Epithelial cell of proximal tubule (primary cell): ENCODE measurements around the gene CDON. TPM values are rescaled to one million over a fixed set of nuclear protein-coding genes. Genes with fewer than 3 reads are reported as not detected.

Experiments used
- DNase-seq: peaks from one replicate; pipeline ENCODE4 v3.0.0-alpha.2; 2011; ENCODE audit warnings: low read depth
- H3K4me3 ChIP-seq: 2 replicates; pipeline ENCODE4 v1.5.1; 2011; ENCODE audit warnings: low read depth, mild to moderate bottlenecking, low read length
- CTCF ChIP-seq: conservative IDR thresholded peaks from 2 replicates; pipeline ENCODE4 v1.5.1; 2012; ENCODE audit warnings: low read depth, mild to moderate bottlenecking, low read length
- total RNA-seq: library from RNA; depleted of rRNA; stranded (reverse); fragments of >200 nt; gene quantifications from 2 replicates; pipeline ENCODE4 v1.2.3, GENCODE V29; 2015

Gene CDON
- total RNA-seq, 1 donor from 2014 or later = 4.9 TPM

DNA sequence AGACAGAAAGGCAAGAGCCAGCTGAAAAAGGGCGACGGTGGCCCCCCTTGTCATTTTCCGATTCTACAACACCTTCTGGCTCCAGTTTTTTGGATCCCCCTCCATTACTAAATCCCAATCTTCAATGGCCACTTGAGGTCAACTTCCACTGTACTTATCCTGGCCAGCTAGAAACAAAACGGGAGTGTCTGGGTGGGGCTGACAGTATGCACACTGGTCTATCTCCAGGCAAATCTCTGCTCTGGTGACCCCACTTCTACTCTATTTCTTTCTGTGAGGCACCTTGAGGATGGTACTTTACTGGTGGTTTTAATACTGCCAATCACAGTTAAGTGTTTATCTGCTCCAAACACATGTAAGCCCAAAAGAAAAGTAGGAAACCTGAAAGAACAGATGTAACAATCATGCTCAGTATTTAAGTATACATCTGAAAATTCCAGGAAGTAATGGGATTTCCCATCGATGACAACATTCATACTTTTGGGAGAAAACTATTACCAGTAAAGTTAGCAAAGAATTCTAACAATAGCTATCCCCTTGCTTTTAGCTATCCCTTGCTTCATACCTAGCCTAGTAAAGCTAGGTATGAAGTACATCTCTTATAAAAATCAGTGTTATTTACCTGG lies 16.0 kb downstream of the CDON start:
- DNase-seq = no peak
- no peak for TF ChIP-seq CTCF
- no peak overlapping the region for H3K4me3 ChIP-seq

GRCh38 chr11:126039485-126040271 lies 23.0 kb downstream of the CDON start:
- no peak overlapping the region for H3K4me3 ChIP-seq
- TF ChIP-seq CTCF = no peak
- no peak for DNase-seq

GRCh38 chr11:126035718-126036117 lies 26.9 kb downstream of the CDON start:
- no peak for DNase-seq
- no peak overlapping the region for H3K4me3 ChIP-seq
- no peak for TF ChIP-seq CTCF

DNA sequence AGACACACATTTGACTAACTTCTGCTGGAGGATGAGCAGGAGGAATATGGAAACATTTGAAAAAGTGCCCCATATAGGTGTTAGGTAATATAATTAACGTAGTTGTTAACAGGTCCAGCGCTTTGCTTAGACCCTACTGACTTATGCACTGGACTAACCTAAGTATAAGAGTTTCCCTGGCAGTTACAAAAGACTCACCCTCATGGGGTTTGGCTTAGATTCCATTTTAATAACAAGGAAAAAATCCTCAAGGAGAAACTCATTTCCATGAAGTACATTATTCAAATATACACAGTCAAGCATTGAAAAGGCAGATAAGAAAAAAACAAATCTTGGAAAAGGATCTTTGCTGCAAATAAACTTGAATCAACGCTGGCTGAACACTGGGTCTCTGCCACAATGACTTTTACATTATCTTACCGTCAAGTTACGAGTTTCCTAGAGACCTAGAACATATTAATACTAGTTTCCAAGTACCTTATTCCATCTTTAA lies 27.7 kb downstream of the CDON start:
- DNase-seq = no peak
- no peak for TF ChIP-seq CTCF

GRCh38 chr11:126034039-126034932 lies 28.4 kb downstream of the CDON start:
- no peak for DNase-seq
- no peak overlapping the region for H3K4me3 ChIP-seq
- TF ChIP-seq CTCF = no peak

More for the DNA sequence above, 27.7 kb downstream of the CDON start:
- no peak overlapping the region for H3K4me3 ChIP-seq

DNA sequence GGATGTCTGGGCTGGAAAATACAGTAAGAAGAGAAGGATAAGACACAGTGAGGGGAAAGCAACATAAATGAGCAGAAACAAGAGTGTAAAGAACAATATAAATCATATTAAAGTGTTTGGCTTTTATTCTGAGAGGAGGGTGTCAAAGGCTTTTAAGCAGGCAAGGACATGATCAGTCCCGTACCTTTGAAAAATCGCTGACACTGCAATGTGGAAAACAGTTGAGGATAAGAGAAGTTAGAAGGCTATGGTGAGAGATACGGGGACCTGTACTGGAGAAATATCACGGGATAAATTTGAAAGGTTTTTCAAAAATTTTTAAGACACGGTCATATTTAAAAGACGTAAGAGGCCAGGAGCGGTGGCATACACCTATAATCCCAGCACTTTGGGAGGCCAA lies 30.3 kb downstream of the CDON start:
- H3K4me3 ChIP-seq = no peak overlapping the region
- no peak for TF ChIP-seq CTCF
- no peak for DNase-seq
